ENCODE results near the gene RAPGEF5.

RAPGEF5 gene

GRCh38 chr7:22375359-22376048 lies 18.6 kb upstream of the RAPGEF5 start:
- no peak for DNase-seq

DNA sequence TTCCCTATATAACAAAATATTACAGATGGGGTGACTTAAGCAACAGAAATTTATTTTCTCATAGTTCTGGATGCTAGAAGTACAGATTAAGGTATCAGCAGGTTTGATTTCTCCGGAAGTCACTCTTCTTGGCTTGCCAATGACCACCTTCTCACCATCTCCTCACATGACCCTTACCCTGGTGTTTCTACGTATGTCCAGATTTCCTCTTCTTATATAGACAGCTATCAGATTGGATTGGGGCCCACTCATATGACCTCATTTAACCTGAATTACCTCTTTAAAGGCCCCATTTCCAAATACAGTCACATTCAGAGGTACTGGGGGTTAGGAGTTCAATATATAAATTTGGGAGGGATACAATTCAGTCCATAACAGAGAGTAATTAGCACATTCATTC lies 17.0 kb upstream of the RAPGEF5 start:
- no peak for DNase-seq

- no peak for DNase-seq
These were observed 16.4 kb upstream of the RAPGEF5 start for GRCh38 chr7:22373388-22373787.

- DNase-seq, result no peak
These were observed 15.9 kb upstream of the RAPGEF5 start for GRCh38 chr7:22372863-22373262.

DNA sequence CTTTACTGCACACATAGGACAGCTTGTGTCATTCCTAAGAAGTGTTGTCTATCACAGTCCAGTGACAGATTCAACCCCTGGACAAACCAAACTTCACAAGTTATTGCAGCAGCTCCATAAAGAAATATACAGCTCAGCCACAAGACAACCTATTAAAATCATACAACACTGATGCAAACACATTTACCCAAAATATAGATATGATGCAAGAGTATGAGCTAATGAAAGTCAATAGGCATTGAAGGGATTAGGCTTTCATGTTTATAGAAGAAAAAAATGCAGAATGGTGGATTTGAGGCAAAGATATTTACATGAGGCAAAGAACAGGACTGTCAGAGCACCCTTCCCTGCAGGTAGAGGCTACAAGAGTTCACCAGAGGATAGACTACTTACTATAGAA lies 14.9 kb upstream of the RAPGEF5 start:
- DNase-seq, result no peak

GRCh38 chr7:22364900-22365299 lies 7.9 kb upstream of the RAPGEF5 start:
- no peak for DNase-seq

DNA sequence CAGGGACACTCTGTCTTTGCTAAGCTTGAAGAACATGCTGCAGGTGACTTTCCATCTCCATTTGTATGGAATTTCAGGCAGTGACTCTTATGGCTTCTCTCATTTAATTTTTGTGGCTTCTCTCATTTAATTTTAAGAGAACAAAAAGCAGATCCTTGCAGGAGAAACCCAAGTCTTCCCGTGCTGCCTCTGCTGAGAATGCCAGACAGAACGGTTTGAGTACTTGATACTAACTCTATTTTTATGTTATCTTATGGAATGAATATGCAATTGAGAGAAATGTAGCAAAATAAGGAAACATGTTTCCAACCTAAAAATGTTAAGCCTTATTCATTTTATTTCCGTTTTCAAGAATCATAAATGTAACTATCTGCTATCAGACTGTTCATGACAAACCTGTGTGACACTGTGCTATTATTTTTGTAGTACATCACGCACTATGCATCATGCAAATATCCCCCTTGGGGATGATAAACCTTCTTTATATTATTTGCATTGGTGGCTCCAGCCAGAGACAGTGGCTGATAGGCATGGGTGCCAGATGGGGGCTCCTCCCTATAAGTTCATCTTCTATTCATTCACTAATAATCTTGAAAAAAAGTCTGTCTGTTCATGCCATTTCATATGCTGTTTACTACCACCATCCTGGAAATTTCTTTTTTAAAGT lies 6.9 kb upstream of the RAPGEF5 start:
- no peak for DNase-seq

GRCh38 chr7:22361795-22362194 lies 4.8 kb upstream of the RAPGEF5 start:
- DNase-seq, result no peak

DNA sequence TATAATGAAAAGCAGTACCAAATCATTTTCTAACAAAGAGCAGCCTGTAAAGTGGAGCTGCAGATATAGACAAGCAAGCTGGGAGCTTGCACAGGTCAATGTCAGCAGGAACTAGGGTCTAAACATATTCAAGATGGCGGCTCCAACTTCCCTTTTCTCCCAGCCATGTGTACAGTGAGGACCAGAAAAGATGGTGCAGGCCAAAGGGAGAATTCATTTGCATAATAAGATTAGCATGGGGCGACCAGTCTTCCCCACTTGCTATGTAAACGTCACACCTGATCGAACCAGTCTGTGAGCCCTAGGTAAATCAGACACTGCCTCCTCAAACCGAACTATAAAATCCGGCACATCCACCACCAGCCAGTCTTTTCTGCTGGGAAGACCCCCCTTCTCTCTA lies 4.4 kb upstream of the RAPGEF5 start:
- DNase-seq, result no peak

DNA sequence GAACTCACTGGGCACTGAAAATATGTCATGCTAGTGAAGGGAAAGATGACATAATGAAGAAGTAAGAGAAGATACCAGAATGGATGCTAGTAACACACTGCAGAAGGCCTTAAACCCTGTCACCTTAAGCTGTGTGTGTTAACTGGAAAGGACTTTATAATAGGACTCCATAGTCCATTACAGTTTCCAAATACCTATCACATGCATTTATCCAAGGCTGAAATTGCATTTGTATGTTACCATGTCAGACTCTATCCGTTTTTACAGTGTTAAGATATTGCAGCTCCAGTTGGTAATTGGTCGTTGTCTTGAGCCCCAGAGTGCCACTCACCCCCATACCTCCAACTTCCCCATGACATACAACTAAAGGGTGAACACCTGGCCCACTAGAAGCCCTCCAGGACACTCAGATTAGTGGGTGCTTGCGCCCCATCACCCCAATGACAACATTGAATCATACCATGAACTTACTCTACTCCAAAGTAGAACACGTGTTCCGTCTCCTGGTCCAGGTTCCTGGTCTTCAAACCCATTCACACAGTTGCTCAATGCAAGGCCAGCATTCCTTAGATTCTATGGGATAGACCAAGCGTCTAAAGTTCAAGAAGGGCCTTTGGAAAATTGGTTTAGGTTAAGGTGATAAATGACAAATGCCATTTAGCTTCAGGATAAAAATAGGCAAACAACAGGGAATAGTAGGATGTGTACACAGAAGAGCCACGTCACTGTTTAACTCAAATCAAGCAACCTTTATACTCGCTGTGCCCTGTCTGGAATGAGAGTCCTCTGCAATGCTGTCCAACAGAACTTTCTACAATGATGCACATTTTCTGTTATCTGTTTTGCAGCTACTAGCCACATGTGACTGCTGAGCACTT lies 2.1 kb upstream of the RAPGEF5 start:
- DNase-seq, result no peak

- DNase-seq, result no peak
These were observed 589 bp upstream of the RAPGEF5 start for GRCh38 chr7:22357311-22358175.

GRCh38 chr7:22356010-22356691 lies 803 bp downstream of the RAPGEF5 start:
- DNase-seq, result no peak

GRCh38 chr7:22355620-22356009 lies 1.3 kb downstream of the RAPGEF5 start:
- DNase-seq, result no peak

GRCh38 chr7:22354462-22354861 lies 2.5 kb downstream of the RAPGEF5 start:
- DNase-seq, result no peak

DNA sequence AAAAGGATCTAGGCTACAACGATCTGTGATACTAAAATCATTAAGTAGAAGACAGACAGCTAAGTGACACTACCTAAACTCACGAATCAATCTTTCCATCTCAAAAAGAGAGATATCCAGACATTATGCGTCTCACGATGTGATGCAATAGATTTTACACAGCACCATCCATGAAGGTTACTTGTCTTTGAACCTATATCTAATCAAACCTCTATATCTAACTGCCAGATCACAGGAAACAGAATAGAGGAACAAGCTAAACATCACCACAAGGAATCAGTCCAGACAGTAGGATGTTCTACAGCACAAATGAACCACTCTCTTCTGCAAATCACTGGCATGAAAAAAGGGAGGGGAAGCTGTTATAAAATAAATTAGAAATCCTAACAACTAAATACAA lies 4.1 kb downstream of the RAPGEF5 start:
- no peak for DNase-seq

GRCh38 chr7:22351878-22352277 lies 5.1 kb downstream of the RAPGEF5 start:
- no peak for DNase-seq

DNA sequence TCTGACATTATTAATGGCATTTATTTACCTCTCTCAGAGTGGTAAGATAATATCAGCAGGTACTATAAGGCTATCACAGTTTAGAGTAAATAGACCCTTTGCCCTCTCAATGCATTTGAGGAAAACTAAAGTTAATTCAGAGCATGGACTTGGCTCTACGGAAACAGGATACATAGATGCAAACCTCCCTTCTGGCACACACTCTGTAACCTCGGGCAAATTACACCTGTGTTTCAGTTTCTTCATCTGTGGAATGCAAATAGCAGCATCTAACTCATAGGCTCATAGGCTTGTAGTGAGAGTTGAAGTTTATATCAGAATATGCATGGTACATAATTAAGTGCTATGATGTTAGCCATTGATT lies 5.6 kb downstream of the RAPGEF5 start:
- DNase-seq, result no peak

DNA sequence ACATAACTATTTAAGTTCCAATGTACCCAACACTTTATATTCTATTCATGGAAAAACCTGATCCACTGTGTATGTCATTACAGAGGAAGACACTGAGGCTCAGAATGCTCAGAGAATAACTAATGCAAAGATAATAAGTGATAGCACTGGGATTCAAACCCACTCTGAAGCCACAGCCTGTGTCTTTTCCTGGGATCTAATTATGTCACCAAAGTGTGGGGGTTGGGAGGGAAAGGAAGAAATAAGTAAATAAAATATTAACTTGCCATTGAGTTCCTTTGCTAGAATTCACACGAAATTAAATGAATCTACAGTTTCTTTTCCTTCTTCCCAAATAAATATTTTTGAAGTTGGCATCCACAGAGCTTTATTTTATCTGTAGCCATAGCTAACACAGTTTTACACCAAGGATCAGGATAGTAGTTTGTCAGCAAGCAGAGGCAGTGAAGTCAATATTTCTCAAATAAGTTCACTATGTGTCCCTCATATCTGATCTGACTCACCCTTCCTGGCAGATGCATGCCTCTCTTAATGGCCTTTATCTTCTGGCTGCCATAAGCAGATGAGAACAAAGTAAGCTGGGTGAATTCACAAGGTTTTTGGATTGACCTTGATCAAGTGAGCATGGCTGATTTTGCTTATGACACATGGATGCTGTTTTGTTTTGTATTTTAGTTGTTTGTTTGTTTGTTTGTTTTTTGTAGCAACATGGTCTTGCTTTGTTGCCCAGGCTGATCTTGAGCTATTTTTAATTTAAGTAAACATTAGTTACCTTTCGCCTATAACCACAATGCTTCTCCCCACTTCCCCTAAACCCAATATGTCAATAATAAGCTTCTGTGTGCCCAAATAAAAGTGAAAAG lies 6.3 kb downstream of the RAPGEF5 start:
- no peak for DNase-seq

DNA sequence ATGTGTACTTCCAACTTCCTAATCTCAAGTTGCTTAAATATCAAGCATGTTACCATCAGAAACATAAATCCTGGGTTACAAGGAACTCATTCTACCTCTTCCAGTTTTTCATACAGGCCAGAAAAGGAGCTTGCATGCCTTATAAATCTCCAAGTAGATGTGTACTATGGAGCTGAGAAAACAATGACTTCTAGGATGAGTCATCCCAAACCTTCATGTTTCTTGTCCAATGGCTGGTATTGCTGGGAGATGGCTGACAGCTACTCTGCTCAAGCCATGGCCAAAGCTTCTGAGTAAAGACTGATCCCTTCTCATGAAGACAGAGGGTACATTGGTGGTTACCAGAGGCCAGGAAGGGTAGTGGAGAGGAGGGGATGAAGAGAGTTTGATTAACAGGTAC lies 8.6 kb downstream of the RAPGEF5 start:
- no peak for DNase-seq

DNA sequence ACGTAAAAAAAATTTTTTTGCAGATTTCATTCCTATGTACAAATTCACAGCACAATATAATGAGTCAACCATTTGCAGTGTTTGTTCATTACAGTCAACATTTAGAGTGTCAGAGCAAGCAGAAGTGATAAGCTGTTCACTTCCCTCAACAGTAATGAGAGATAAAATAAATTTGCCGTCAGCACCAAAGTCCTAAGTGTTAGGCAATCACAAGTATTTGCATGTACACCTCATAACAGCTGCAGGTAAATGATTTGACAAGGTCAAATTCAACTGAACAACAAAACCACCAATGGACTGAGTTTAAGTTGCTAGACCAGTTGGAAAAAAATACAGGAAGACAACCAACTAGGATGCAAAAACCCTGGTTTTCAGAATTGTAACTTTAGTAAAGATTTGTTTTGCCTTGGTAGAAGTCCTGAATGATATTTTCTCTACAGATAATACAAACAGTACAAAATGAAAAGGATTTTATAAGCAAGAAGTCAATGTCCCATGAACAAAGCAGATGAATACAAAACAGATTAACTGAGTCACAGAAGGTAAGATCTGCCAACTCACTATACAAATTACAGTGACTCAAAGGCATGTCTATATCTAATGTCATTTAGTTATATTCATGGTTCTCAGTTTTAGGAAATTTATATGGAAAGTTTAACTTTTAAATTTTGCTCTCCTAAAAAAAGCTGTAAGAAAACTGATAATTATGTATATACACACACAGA lies 10.4 kb downstream of the RAPGEF5 start:
- no peak for DNase-seq

GRCh38 chr7:22344655-22345054 lies 12.3 kb downstream of the RAPGEF5 start:
- no peak for DNase-seq
